CD4-positive, alpha-beta T cell treated with Interferon gamma for 1 hour (primary cell): Measurements from ENCODE around the gene TCF7L2.

Source experiments
- DNase-seq: peaks from one replicate; pipeline ENCODE4 v3.0.0-alpha.2; 2020

TCF7L2 gene

DNA sequence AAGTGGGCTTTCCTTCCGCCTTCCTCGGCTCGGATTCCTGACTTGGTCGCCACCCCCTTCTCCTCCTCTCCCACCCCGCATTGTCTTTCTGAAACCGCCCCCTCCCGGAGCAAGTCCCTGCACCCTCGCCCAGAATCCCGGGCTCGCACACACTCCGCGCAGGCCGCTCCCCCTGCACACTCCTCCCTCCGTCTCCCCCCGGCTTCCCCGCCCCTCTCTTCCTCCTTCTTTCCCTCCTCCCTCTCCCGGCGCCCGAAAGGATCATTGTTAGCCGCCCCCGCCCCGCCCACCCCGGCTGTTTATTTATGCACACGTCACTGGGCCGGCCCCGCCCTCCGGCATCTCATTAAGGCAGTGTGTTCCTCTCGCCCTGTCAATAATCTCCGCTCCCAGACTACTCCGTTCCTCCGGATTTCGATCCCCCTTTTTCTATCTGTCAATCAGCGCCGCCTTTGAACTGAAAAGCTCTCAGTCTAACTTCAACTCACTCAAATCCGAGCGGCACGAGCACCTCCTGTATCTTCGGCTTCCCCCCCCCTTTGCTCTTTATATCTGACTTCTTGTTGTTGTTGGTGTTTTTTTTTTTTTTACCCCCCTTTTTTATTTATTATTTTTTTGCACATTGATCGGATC, at the start of gene TCF7L2:
TCF7L2 (plus strand) TSS at position 373 of the 633 bp plus-strand sequence. CDS start 510 bp downstream, outside the sequence.
- peak; percentile 77 for DNase-seq

DNA sequence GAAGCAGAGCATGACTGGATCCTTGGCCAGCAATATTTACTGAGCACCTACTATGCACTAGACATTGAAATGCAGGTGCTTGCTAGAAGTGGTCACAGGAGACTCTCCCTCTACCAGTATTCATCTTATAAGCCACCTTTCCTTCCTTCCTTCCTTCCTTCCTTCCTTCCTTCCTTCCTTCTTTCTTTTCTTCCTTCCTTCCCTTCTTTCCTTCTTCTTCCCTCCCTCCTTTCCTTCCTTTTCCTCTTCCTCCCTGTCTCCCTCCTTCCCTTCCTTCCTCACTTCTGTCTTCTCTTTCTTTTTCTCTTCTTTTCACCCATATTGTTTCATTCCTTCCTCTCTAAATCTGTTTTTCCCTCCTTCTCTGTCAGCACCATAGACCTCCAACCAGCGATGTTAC, 47.3 kb upstream of the TCF7L2 start:
- no peak for DNase-seq

- no peak for DNase-seq
Observed at GRCh38 chr10:112904000-112904399, 46.0 kb upstream of the TCF7L2 start.

DNA sequence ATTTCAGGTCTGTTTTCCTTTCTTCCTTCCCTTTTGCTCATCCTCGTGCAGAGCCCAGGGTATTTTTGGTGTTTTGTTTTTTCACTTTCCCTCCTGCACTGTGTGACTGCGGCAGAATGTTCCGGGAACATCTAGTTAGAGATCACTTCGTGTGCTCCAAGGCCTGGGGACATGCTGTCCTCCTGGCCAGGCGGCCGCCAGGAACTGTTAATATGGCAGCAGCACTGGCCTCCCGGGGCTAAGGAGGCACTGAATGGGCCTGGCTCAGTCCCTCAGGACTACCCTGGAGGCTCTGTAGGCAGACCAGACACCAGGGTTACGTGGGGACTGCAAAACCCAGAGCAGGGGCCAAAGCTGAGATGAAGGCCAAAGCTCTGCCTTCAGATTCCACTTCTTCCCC, 43.1 kb upstream of the TCF7L2 start:
- no peak for DNase-seq

GRCh38 chr10:112907893-112908292, 42.2 kb upstream of the TCF7L2 start:
- DNase-seq, result no peak

- no peak for DNase-seq
Observed at GRCh38 chr10:112911206-112911605, 38.8 kb upstream of the TCF7L2 start.

DNA sequence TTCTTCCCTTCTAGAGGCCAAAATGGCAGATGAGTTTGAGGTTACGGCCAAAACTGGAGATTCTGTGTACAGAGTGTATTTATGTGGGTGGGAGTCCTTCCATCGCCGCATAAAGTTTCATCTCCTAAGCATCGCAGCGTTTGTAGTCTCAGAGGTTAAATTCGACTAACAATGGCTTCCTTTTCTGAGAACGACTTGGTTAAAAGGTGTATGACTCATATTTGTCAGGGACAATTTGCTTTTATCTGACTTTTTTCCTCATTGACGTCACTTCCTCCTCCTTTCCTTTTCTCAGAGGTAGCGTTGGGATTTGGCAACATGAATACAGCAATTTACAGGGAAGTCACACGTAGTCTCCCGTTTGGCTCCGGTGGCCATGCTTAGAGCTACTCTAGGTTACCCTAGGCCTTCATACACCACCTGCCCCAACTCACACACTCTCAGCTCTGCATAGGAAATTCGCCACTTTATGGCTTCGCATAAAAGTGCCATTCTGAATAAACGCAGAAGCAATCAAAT, 37.6 kb upstream of the TCF7L2 start:
- DNase-seq, result no peak

- DNase-seq, result no peak
Observed at GRCh38 chr10:112913255-112913654, 36.8 kb upstream of the TCF7L2 start.

DNA sequence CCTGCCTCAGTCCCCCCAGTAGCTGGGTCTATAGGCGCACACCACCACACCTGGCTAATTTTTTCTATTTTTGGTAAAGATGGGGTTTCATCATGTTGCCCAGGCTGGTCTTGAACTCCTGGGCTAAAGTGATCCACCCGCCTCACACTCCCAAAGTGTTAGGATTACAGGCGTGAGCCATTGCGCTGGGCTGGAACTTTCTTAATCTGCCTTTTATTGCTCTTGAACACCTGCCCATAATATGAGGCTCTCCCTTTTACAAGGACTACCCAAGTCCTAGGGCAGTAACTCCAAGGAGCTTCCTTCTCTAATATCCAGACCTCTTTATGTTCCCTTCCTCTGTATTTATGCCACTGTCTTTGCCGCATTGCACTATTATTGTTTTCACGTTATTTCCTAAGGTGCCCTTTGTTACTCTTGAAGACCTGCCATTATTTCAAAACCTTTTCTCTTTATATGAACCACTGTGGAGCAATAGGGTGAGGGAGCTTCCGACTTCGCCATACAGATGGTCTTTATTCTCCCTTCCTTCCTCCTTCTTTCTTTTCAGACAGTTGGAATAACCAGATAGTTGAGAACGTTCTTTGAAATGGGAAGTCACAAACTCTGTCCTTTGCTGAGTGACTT, 36.3 kb upstream of the TCF7L2 start:
- DNase-seq, result no peak

GRCh38 chr10:112914288-112914952, 35.6 kb upstream of the TCF7L2 start:
- no peak for DNase-seq

- DNase-seq, result no peak
Observed at GRCh38 chr10:112915590-112916572, 34.2 kb upstream of the TCF7L2 start.

DNA sequence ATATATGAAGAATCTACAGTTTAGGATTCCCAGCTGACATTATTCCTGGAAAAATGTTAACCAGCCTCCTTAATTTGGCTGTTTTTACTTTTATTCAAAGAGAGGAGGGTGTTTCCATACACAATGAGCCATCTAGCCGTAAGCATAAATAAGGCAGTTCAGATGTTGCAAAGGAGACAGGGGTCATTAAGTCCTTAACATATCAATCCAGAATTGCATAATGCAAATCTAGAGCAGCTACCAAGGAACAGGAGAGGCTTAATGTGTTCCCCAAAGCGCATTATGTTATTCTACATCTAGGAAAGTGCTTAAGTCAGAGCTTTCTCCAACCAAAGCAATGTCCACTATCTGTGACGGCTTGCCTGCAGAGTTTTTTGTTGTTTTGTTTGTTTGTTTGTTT, 32.4 kb upstream of the TCF7L2 start:
- DNase-seq, result no peak

GRCh38 chr10:112918771-112919170, 31.3 kb upstream of the TCF7L2 start:
- no peak for DNase-seq

DNA sequence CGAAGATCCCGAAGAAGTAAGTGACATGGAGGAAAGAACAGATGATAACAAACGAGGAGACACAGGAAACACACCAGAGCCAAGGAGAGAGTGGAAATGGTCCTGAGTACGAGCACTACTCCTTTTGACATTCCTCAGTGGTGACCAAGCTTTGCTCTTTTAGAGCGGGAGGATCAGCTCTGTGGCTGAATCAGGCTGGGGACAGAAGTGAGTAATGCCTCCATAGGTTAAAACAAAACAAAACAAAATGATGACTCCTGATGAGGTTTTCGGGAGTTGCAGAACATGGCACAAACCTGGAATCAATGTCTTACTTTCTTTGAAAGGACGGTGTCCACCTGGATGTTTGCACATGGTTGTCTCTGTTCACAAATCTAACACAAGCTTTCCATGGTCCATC, 30.3 kb upstream of the TCF7L2 start:
- no peak for DNase-seq

GRCh38 chr10:112926906-112927688, 22.9 kb upstream of the TCF7L2 start:
- no peak for DNase-seq

GRCh38 chr10:112927980-112928379, 22.1 kb upstream of the TCF7L2 start:
- no peak for DNase-seq

DNA sequence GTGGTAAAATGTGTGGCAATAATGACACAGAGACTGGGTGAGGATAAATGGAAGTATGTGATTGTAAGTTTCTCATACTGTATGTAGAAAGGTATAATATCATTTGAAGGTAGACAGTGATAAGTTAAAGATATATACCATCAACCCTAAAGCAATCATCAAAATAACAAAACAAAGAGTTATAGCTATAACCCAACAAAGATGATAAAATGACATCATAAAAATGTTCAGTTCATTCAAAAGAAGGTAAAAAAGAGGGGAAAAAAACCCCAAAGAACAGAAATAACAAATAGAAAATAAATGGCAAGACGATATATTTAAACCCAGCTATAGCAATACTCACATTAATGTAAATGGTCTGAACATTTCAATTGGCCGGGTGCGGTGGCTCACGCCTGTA, 17.4 kb upstream of the TCF7L2 start:
- DNase-seq, result no peak

DNA sequence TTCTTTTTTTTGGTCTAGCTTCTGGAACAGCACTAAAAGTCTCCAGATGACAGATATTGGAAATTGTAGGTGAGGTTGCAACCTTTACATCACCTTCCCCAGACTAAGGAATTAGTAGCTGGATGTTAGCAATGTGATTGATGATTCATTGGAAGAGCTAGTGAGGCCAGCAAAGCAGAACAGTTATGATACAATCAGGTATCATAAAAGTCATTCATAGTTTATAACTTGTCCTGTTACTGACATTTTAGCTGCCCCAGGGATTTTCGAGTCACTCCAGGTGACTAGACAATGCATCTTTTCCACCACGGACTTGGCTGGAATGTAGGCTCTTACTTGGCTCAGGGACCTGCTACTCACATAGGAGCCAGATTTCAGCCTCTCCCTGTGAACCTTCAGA, 15.9 kb upstream of the TCF7L2 start:
- DNase-seq, result no peak

DNA sequence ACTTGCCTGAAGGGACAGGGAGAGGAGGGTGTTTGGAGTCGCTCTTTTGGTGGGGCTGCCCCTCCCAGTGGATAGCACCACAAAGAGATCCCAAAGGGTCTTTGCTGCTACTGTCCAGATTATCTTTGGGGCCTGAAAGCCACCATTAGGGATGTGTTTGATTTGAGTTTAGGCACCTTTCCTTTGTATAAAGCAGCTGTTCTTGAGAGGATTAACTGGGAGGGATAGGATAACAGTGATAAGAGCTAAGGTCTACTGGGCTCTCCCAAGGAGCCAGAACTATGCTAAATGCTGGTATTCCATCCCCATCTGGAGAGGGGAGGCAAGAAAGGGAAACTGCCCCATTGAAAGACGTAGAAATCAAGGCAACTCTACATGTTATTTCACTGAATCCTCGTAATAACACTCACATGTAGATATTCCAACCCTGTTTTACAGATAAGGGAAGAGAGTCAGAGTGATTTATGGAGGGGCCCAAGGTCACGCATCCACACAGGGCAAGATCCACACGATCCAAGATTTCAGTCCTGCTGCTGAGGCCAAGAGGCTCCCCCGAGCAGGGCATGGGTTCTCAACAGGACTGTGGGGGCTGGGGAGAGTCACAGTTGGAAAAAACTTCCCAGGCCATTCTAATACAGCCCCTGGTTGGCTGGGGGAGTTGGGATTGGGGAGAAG, 11.1 kb upstream of the TCF7L2 start:
- DNase-seq, result no peak

DNA sequence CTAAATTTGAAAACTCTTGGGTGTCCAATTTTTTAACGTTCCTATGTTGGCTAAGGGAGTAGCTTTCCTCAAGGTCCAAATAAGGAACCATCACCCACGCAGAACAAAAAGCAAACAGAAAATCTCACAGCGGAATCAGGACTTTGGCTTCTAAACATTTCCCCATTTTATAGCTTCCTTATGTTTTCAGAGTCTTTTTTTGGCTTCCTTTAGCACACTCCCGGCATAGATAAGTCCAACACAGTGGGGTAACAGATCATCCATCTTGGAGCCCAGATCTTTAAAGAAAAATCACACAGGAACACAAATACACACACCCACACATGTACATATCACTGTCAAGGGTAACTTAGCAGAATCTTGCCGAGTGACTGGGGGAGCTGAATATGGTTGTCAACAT, 4.2 kb upstream of the TCF7L2 start:
- no peak for DNase-seq

- DNase-seq, result no peak
Observed at GRCh38 chr10:112946649-112947048, 3.4 kb upstream of the TCF7L2 start.

- no peak for DNase-seq
Observed at GRCh38 chr10:112948196-112948595, 1.9 kb upstream of the TCF7L2 start.
